ENCODE results near the gene PLB1.

Gene PLB1

DNA sequence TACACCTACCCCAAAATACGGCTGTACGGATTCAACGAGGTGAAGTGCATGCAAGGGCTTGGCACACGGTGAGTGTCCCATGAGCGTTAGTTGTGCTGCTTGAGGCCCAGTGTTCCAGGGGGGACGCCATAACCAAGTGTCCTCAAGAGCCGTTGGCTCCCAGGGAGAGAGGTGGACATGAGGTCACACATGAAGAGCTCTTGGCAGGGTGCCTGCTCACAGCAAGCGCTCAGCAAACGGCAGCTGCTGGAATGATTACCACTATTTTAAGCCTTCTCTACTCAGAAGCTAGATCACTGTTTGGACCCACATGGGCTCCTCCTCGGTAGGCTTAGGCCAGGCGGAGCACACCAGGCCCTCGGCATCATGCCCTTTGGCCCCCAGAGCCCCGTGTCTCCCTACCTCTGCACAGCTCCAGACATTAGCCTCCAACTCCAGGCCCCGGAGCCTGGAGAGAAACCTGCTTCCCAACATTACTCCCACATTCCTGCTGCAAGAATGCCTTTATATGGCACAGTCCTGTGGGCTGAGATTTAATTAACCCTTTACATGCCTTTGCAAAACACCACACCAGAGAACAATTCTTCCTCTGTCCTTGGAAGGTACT lies 187.3 kb downstream of the PLB1 start:
- Histone ChIP-seq H3K27ac (ENCODE audit: low read length) (no peak overlapping the region), H3K36me3 (replicated peaks; ENCODE audit: insufficient read depth, low read length) (no peaks in the 10 kb centered on the region), H4K20me1 (ENCODE audit: insufficient read depth, low read length) (no peaks in the 10 kb centered on the region), H3K4me3 (ENCODE audit: low read length) (no peak overlapping the region), H3K27me3 (replicated peaks; ENCODE audit: insufficient read depth, low read length) (no peaks in the 10 kb centered on the region), H3K9me2 (replicated peaks; ENCODE audit: insufficient read depth, low read length) (no peaks in the 10 kb centered on the region), H2AFZ (ENCODE audit: low read length) (no peak overlapping the region), H3K4me1 (ENCODE audit: low read length) (peaks cover 18% of the 10 kb centered on the region), H3K9me3 (replicated peaks; ENCODE audit: insufficient read depth, low read length) (no peaks in the 10 kb centered on the region), H3K79me2 (ENCODE audit: low read length) (no peaks in the 10 kb centered on the region), H3K4me2 (ENCODE audit: low read depth, low read length) (no peak overlapping the region), H3F3A (ENCODE audit: insufficient read depth, low read length) (no peaks in the 10 kb centered on the region), H3K9ac (ENCODE audit: low read length) (no peak overlapping the region)
- no peak for DNase-seq
- TF ChIP-seq EZH2phosphoT487 (IDR thresholded peaks at IDR 0.05; ENCODE audit: low read length) (no peak), EZH2 (optimal IDR thresholded peaks at IDR 0.05; ENCODE audit: low read depth, low read length) (no peak)
- TF ChIP-seq, protein P1, sequence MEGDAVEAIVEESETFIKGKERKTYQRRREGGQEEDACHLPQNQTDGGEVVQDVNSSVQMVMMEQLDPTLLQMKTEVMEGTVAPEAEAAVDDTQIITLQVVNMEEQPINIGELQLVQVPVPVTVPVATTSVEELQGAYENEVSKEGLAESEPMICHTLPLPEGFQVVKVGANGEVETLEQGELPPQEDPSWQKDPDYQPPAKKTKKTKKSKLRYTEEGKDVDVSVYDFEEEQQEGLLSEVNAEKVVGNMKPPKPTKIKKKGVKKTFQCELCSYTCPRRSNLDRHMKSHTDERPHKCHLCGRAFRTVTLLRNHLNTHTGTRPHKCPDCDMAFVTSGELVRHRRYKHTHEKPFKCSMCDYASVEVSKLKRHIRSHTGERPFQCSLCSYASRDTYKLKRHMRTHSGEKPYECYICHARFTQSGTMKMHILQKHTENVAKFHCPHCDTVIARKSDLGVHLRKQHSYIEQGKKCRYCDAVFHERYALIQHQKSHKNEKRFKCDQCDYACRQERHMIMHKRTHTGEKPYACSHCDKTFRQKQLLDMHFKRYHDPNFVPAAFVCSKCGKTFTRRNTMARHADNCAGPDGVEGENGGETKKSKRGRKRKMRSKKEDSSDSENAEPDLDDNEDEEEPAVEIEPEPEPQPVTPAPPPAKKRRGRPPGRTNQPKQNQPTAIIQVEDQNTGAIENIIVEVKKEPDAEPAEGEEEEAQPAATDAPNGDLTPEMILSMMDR (IDR thresholded peaks at IDR 0.05; ENCODE audit: low read length) = no peak

DNA sequence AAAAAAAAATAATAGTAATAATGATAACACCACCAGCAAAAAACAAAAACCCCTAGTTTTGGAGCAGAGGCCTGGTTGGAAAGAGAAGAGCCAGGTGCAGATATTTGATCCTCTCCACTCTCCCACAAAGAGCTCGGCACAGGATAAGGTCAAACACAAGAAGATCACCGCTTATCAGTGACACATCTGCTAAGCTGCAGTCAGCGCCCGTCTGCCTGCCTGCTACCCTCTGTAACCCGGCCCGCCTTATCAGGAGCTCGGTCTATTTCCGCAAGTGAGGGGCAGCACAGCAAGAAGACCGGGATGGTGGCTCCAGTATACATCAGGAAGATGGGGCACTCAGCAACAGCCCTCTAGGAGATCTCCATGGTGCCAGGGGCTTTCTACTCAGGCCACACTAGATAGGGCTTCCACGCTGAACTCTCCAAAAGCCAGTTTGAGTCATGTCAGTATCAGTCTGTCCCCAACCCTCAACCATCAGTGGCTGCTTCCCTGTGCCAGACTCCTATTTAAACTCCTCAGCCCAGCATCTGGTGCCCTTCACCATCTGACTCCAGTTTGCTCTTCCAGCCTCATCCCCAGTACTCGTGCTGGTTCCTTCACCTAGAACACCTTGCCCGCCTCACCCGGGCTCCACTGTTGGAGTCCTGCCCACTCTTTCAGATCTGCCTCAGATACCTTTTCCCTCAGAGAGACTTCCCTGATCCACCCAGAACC lies 188.4 kb downstream of the PLB1 start:
- no peaks in the 10 kb centered on the region for H3K9me3 ChIP-seq (replicated peaks; ENCODE audit: insufficient read depth, low read length)
- no peaks in the 10 kb centered on the region for H4K20me1 ChIP-seq (ENCODE audit: insufficient read depth, low read length)
- H3K27me3 ChIP-seq (replicated peaks; ENCODE audit: insufficient read depth, low read length) = no peaks in the 10 kb centered on the region
- H3K4me3 ChIP-seq (ENCODE audit: low read length) = no peak overlapping the region
- no peak overlapping the region for H3K27ac ChIP-seq (ENCODE audit: low read length)
- no peaks in the 10 kb centered on the region for H3F3A ChIP-seq (ENCODE audit: insufficient read depth, low read length)
- H3K9ac ChIP-seq (ENCODE audit: low read length) = no peak overlapping the region
- H3K4me1 ChIP-seq (ENCODE audit: low read length) = peaks cover 18% of the 10 kb centered on the region
- TF ChIP-seq EZH2 (optimal IDR thresholded peaks at IDR 0.05; ENCODE audit: low read depth, low read length) = no peak
- TF ChIP-seq, protein P1 (IDR thresholded peaks at IDR 0.05; ENCODE audit: low read length) = no peak
- no peak for TF ChIP-seq EZH2phosphoT487 (IDR thresholded peaks at IDR 0.05; ENCODE audit: low read length)
- no peak overlapping the region for H2AFZ ChIP-seq (ENCODE audit: low read length)
- no peak overlapping the region for H3K4me2 ChIP-seq (ENCODE audit: low read depth, low read length)
- H3K9me2 ChIP-seq (replicated peaks; ENCODE audit: insufficient read depth, low read length) = no peaks in the 10 kb centered on the region
- H3K36me3 ChIP-seq (replicated peaks; ENCODE audit: insufficient read depth, low read length) = no peaks in the 10 kb centered on the region
- DNase-seq = no peak
- H3K79me2 ChIP-seq (ENCODE audit: low read length) = no peaks in the 10 kb centered on the region

DNA sequence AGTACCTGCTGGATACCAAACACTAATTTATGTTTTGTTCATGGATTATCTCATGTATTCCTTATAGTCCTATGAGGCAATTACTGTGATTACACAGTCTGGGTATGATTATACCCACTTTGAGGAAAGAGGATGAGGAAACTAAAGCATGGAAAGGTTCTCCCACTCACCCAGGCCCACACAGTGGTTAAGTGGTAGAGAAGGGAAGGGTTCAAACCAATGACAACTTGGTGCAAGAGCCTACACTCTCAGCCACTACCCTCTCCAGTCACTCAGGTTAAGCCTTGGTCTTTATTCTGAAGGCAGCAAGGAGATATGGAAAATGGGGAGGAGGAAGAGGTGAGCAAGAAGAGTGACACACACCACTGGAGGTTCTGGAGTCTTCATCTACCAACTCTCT lies 191.3 kb downstream of the PLB1 start:
- Histone ChIP-seq H3K4me1 (ENCODE audit: low read length) (no peaks in the 10 kb centered on the region), H3K9me2 (replicated peaks; ENCODE audit: insufficient read depth, low read length) (no peaks in the 10 kb centered on the region), H3K36me3 (replicated peaks; ENCODE audit: insufficient read depth, low read length) (no peaks in the 10 kb centered on the region), H3K9me3 (replicated peaks; ENCODE audit: insufficient read depth, low read length) (no peaks in the 10 kb centered on the region), H3K9ac (ENCODE audit: low read length) (no peak overlapping the region), H3K27ac (ENCODE audit: low read length) (no peak overlapping the region), H4K20me1 (ENCODE audit: insufficient read depth, low read length) (no peaks in the 10 kb centered on the region), H3F3A (ENCODE audit: insufficient read depth, low read length) (no peaks in the 10 kb centered on the region), H3K27me3 (replicated peaks; ENCODE audit: insufficient read depth, low read length) (no peaks in the 10 kb centered on the region), H3K4me3 (ENCODE audit: low read length) (no peak overlapping the region), H3K4me2 (ENCODE audit: low read depth, low read length) (no peak overlapping the region), H2AFZ (ENCODE audit: low read length) (no peak overlapping the region), H3K79me2 (ENCODE audit: low read length) (no peaks in the 10 kb centered on the region)
- no peak for TF ChIP-seq EZH2 (optimal IDR thresholded peaks at IDR 0.05; ENCODE audit: low read depth, low read length)
- TF ChIP-seq, protein P1 (IDR thresholded peaks at IDR 0.05; ENCODE audit: low read length) = no peak
- TF ChIP-seq EZH2phosphoT487 (IDR thresholded peaks at IDR 0.05; ENCODE audit: low read length) = no peak
- no peak for DNase-seq

All from MM.1S (cell line).